ENCODE results near the gene SLC35F5.
"Not testable (repeated sequence)": the region's sequence is repeated elsewhere in the genome, so short reads cannot be mapped to it uniquely, and the experiment has no call there.

DNA sequence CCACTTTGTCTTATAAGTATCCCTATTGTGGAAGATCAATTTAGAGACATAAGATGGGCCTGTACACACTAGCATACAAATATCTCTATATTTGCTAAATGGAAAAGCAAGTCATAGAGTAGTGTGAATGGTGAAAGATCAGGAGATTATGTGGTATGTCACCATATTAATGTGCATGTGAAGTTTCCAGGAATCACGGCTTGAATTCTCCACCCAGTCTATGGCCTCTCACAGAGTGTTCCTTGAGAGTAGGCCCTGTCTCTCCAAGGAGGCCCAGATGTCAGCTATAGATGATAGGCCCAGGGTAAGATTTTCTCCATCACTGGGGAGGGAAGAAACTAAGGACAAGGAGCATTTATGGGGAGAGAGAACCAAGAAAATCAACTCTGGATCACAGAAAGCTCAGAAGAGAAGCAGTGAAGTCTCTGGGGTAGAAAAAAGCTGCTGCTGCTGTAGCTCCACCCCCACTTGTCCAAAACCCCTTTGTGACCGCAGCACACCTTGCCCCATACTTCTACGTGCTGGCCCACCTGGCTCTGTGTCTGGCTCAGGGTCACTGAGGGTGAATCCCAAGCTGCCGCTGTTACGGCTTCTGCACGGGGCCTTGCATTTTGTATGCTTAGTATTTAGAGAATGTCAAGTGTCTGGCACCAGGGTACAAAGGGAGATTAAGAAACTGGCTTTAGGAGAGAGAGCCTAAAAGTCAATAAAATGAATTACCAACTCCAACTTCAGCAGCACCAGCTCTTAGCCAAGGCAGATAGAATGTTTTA is 91.5 kb downstream of the SLC35F5 start:
- TF ChIP-seq, protein P1, sequence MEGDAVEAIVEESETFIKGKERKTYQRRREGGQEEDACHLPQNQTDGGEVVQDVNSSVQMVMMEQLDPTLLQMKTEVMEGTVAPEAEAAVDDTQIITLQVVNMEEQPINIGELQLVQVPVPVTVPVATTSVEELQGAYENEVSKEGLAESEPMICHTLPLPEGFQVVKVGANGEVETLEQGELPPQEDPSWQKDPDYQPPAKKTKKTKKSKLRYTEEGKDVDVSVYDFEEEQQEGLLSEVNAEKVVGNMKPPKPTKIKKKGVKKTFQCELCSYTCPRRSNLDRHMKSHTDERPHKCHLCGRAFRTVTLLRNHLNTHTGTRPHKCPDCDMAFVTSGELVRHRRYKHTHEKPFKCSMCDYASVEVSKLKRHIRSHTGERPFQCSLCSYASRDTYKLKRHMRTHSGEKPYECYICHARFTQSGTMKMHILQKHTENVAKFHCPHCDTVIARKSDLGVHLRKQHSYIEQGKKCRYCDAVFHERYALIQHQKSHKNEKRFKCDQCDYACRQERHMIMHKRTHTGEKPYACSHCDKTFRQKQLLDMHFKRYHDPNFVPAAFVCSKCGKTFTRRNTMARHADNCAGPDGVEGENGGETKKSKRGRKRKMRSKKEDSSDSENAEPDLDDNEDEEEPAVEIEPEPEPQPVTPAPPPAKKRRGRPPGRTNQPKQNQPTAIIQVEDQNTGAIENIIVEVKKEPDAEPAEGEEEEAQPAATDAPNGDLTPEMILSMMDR (IDR thresholded peaks at IDR 0.05), result not testable (repeated sequence)
- TF ChIP-seq POLR2A (IDR thresholded peaks at IDR 0.05), result not testable (repeated sequence)
